Colonic mucosa (tissue), 4 donors: Measurements from ENCODE around the gene SRGAP1. TPM values are rescaled to one million over a fixed set of nuclear protein-coding genes. Genes with fewer than 3 reads are reported as not detected.
"Not testable (repeated sequence)": the region's sequence is repeated elsewhere in the genome, so short reads cannot be mapped to it uniquely, and the experiment has no call there.

Source experiments
- DNase-seq: peaks from one replicate; pipeline ENCODE4 v3.0.0-alpha.2; 2020
- H3K27ac ChIP-seq: fragments of 200-600 bp; one replicate; pipeline ENCODE4 v1.8.0; 2021
- H3K27me3 ChIP-seq: fragments of 200-600 bp; one replicate; pipeline ENCODE4 v1.8.0; 2021
- H3K36me3 ChIP-seq: fragments of 200-600 bp; one replicate; pipeline ENCODE4 v1.8.0; 2021
- H3K4me1 ChIP-seq: fragments of 200-600 bp; one replicate; pipeline ENCODE4 v1.8.0; 2021; ENCODE audit warnings: mild to moderate bottlenecking
- H3K4me3 ChIP-seq: fragments of 200-600 bp; one replicate; pipeline ENCODE4 v1.8.0; 2021
- H3K9ac ChIP-seq, 2 donors: one replicate each; pipeline ENCODE4 v1.7.0; 2013; ENCODE audit warnings: control low read depth in 2 of 2, low read depth in 2 of 2, low read length in 2 of 2
- H3K9me3 ChIP-seq: fragments of 200-600 bp; one replicate; pipeline ENCODE4 v1.8.0; 2021
- intact Hi-C: fragments of 100-400 bp; cut with DNase I; formaldehyde crosslinking; loops from one replicate; pipeline ENCODE4 v1.14.1; 2022
- total RNA-seq, 2 donors: library from RNA; stranded (reverse); fragmentation: NEBNext Ultra II Directional in 1 of 2; extraction: Animal tissue kit (Norgen Biotek cat#: 25700) in 1 of 2; gene quantifications; one replicate each; pipeline ENCODE4 v1.2.1, GENCODE V29; 2021
- TF ChIP-seq, protein P1 (sequence below): fragments of 200-600 bp; IDR thresholded peaks from one replicate; pipeline ENCODE4 v1.8.0; 2022; ENCODE audit warnings: antibody characterized with exemption, mild to moderate bottlenecking
- donor health status: healthy.
- donor health status: DM: no; HTN: no; CAD: no.
- donor health status: DM: no; HTN: no; CAD: no.

SRGAP1 gene
- total RNA-seq, 2 donors from 2014 or later = 8.7 to 9.8 TPM

DNA sequence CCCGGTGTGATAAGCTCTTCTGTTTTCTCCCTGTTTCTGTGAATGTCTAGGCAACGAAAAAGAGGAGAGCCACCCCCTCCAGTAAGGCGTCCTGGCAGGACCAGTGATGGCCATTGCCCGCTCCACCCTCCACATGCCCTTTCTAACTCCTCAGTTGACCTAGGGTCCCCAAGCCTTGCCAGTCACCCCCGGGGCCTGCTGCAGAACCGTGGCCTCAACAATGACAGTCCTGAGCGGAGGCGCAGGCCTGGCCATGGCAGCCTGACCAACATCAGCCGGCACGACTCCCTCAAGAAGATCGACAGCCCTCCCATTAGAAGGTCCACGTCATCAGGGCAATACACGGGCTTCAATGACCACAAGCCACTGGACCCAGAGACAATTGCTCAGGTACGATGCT is 283.3 kb downstream of the SRGAP1 start:
- Histone ChIP-seq H3K27ac (no peak overlapping the region), H3K9me3 (no peaks in the 10 kb centered on the region), H3K36me3 (no peaks in the 10 kb centered on the region), H3K9ac (no peak overlapping the region), H3K4me1 (no peaks in the 10 kb centered on the region), H3K27me3 (no peaks in the 10 kb centered on the region), H3K4me3 (no peak overlapping the region)
- no peak for DNase-seq
- intact Hi-C loops = no loop called here
- TF ChIP-seq, protein P1, sequence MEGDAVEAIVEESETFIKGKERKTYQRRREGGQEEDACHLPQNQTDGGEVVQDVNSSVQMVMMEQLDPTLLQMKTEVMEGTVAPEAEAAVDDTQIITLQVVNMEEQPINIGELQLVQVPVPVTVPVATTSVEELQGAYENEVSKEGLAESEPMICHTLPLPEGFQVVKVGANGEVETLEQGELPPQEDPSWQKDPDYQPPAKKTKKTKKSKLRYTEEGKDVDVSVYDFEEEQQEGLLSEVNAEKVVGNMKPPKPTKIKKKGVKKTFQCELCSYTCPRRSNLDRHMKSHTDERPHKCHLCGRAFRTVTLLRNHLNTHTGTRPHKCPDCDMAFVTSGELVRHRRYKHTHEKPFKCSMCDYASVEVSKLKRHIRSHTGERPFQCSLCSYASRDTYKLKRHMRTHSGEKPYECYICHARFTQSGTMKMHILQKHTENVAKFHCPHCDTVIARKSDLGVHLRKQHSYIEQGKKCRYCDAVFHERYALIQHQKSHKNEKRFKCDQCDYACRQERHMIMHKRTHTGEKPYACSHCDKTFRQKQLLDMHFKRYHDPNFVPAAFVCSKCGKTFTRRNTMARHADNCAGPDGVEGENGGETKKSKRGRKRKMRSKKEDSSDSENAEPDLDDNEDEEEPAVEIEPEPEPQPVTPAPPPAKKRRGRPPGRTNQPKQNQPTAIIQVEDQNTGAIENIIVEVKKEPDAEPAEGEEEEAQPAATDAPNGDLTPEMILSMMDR = no peak

DNA sequence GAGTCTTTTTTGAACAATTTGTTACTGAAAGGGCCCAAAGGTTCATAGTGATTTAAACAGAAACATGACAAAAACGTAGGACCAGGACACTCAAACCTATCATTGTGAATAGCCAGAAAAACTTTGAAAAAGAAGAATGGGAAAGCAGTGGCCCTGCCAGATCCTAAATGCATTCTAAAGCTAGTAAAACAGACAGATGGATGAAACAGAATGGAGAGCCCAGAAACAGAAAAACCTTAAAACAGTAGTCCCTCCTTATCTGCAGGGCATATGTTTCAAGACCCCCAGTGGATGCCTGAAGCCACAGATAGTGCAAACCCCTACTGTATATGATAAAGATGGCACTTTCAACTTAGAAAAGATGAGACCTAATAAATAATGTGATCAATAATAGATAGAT is 283.9 kb downstream of the SRGAP1 start:
- Histone ChIP-seq H3K27ac (no peak overlapping the region), H3K9me3 (no peaks in the 10 kb centered on the region), H3K36me3 (no peaks in the 10 kb centered on the region), H3K4me1 (no peaks in the 10 kb centered on the region), H3K9ac (no peak overlapping the region), H3K27me3 (no peaks in the 10 kb centered on the region), H3K4me3 (no peak overlapping the region)
- intact Hi-C loops = no loop called here
- TF ChIP-seq, protein P1 = no peak
- DNase-seq = no peak

DNA sequence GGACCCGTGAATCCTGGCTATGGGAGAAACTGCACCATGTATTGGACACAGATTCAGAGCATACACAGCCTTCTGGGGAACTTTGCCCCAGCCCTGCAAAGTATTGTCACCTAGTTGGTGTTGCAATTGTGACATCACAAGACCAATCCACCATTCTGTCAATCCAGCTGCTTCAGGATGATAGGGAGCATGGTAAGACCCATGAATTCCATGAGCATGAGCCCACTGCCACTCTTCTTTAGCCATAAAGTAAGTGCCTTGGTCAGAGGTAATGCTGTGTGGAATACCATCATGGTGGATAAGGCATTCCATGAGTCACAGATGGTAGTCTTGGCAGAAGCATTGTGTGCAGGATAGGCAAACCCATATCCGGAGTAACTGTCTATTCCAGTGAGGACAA is 286.0 kb downstream of the SRGAP1 start:
- H3K27me3 ChIP-seq, H3K27ac ChIP-seq, H3K9me3 ChIP-seq, H3K36me3 ChIP-seq, intact Hi-C loops, H3K4me1 ChIP-seq, H3K4me3 ChIP-seq, H3K9ac ChIP-seq, DNase-seq: not testable (repeated sequence)

DNA sequence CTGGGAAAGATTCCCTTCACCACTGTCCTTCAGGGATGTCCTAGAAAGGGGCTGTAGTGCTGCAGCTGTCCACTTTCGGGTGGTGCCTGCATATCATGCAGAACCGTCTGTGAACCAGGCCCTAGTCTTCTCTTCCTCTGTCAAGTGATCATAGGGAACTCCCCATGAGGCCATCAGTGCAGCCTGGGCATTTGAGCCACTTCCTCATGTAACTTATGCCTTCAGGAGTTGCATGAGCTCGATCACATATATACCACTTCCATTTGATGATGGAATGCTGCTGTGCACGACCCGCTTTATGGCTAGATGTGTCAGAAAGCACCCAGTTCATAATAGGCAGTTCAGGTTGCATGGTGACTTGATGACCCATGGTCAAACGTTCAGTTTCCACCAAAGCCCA is 287.0 kb downstream of the SRGAP1 start:
- H3K36me3 ChIP-seq, intact Hi-C loops, DNase-seq: not testable (repeated sequence)

DNA sequence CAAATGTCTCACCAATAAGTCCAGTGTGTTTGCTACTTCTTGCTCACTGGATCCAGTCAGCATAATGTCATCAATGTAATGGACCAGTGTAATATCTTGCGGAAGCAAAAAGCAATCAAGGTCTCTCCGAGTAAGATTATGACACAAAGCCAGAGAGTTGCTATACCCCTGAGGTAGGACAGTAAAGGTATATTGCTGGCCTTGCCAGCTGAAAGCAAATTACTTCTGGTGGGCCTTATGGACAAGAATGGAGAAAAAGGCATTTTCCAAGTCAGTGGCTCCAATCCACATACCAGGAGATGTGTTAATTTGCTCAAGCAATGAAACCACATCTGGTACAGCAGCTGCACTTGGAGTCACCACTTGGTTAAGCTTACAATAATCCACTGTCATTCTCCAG is 288.2 kb downstream of the SRGAP1 start:
- DNase-seq, H3K4me1 ChIP-seq, H3K27ac ChIP-seq, H3K36me3 ChIP-seq, H3K27me3 ChIP-seq, H3K4me3 ChIP-seq, H3K9me3 ChIP-seq, intact Hi-C loops, H3K9ac ChIP-seq: not testable (repeated sequence)

More for the DNA sequence above, 287.0 kb downstream of the SRGAP1 start:
- H3K4me1 ChIP-seq, H3K27me3 ChIP-seq, H3K4me3 ChIP-seq, H3K27ac ChIP-seq, H3K9ac ChIP-seq, H3K9me3 ChIP-seq: not testable (repeated sequence)

DNA sequence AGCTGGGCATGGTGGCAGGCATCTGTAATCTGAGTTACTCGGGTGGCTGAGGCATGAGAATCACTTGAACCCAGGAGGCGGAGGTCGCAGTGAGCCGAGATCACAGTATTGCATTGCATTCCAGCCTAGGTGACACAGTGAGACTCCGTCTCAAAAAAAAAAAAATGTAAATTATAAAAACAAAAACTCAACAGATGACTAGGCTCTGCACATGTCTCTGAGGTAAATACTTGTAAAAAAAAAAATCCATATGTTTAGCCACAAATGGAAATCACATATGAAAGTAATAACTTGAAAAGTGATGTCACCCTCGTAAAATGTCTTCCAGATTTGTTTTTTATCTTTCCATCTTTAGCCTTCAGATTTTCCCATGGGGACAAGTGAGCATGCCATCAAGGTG is 292.6 kb downstream of the SRGAP1 start:
- Histone ChIP-seq H3K4me1 (no peaks in the 10 kb centered on the region), H3K27me3 (no peaks in the 10 kb centered on the region), H3K36me3 (no peaks in the 10 kb centered on the region), H3K9me3 (no peaks in the 10 kb centered on the region), H3K4me3 (no peak overlapping the region), H3K27ac (no peak overlapping the region), H3K9ac (no peak overlapping the region)
- DNase-seq = no peak
- TF ChIP-seq, protein P1 = no peak
- intact Hi-C loops = no loop called here

DNA sequence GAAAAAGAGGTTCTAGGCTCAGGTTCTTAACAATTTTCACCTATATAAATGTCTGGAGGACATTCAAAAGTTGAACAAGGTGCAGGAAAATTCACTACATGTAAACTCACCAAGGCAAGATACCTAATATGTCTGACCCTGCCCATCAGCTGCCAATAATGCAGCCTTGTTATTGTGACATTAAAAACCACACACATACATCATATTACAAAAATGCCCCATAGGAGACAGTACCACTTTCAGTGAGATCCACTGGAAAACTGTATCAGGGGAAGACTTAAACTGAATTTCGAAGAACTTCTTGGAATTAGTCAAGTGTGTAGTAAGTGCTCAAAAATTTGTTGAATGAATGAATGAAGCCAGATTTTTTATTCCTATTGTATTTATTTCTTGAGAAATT is 294.5 kb downstream of the SRGAP1 start:
- Histone ChIP-seq H3K4me1 (no peaks in the 10 kb centered on the region), H3K9me3 (no peaks in the 10 kb centered on the region), H3K27me3 (no peaks in the 10 kb centered on the region), H3K4me3 (no peak overlapping the region), H3K27ac (no peak overlapping the region), H3K36me3 (no peaks in the 10 kb centered on the region), H3K9ac (no peak overlapping the region)
- DNase-seq = no peak
- TF ChIP-seq, protein P1 = no peak
- intact Hi-C loops = no loop called here
